Hepatic stellate cell (primary cell): ENCODE measurements around the gene ZNF93.
"Not testable (repeated sequence)": the region's sequence is repeated elsewhere in the genome, so short reads cannot be mapped to it uniquely, and the experiment has no call there.

Experiments used
- DNase-seq: peaks from one replicate; pipeline ENCODE4 v3.0.0; 2011; ENCODE audit warnings: low spot score

ZNF93 gene

GRCh38 chr19:19938449-19938848 lies 37.7 kb downstream of the ZNF93 start:
- no peak for DNase-seq

- no peak for DNase-seq
Measured at GRCh38 chr19:19943848-19944582, 43.3 kb downstream of the ZNF93 start.

GRCh38 chr19:19944583-19944880 lies 43.8 kb downstream of the ZNF93 start:
- no peak for DNase-seq

DNA sequence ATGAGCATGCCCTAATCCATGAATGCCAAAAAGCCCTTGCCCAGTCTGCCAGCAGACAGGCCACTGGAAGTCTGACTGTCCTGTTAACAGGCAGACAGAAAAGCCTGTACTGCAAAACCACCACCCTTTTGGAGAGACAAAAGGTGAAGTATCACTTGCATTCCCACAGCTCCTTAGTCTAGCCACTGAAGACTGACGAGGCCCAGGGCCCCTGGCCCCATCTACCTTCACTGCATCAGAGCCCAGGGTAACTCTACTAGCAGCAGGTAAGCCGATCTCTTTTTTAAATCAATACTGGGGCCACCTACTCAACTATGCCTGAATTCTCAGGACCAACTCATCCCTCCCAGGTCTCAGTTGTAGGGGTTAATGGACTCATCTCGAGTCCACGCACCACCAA lies 45.5 kb downstream of the ZNF93 start:
- no peak for DNase-seq

DNA sequence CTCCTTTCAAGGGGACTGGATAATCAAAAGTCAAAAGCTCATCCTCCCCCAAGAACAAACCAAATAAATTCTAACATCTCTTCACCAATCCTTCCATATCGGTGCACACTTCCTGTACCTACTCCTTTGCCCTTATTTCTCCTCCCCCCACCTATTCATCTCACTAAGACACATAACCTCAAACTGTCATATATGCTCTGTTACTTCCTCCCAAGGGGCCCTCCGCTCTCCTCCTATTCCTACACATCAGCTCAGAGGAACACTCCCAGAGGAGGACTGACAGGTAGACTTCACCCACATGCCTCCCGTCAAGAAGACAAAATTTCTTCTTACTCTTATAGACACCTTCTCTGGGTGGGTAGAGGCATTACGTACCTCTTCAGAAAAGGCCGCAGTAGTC lies 48.1 kb downstream of the ZNF93 start:
- no peak for DNase-seq

DNA sequence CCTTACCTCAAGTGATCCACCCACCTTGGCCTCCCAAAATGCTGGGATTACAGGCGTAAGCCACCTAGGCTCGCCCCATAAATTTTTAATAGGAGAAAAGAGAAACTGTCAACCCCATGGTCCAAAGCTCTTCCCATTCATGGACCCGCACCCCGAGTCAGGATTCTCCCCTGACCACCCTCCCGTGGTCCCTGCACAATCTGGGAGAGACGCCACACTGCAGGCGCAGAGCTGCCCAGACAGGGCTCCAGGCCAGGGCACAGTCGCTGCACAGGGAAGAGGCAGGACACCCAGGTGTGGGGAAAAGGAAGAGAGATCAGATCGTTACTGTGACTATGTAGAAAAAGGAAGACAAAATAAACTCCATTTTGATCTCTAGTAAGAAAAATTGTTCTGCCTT lies 54.5 kb downstream of the ZNF93 start:
- no peak for DNase-seq

GRCh38 chr19:19956434-19957075 lies 55.8 kb downstream of the ZNF93 start:
- DNase-seq, result no peak

DNA sequence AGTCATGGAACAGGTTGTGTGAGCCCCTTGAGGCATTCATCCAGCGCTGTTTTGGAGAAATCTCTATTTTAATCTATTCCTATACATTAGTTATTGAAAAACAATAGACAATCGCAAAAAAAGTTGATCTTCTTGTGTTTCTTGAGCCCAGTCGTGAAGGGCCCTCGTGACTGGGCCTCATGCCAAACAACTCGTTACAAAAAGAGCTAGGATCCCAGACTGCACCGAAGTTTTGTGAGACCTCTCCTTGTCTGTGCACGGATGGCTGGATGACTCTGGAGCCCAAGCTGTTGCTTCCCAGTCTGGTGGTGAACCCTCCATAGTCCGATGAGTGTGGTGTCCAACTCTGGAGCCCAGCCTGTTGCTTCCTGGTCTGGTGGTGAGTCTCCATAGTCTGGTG lies 57.0 kb downstream of the ZNF93 start:
- not testable (repeated sequence) for DNase-seq

- not testable (repeated sequence) for DNase-seq
Measured at GRCh38 chr19:19959151-19959799, 58.5 kb downstream of the ZNF93 start.

DNA sequence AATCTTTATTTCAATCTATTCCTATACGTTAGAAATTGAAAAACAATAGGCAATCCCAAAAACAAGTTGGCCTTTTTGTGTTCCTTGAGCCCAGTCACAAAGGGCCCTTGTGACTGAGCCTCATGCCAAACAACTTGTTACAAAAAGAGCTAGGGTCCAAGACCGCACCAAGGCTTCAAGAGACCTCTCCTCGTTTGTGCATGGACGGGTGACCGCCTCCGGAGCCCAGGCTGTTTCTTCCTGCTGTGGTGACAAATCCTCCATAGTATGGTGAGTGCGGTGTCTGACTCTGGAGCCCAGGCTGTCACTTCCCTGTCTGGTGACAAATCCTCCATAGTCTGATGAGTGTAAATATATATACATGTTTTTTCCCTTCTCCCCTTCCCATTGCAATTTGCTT lies 63.7 kb downstream of the ZNF93 start:
- no peak for DNase-seq

DNA sequence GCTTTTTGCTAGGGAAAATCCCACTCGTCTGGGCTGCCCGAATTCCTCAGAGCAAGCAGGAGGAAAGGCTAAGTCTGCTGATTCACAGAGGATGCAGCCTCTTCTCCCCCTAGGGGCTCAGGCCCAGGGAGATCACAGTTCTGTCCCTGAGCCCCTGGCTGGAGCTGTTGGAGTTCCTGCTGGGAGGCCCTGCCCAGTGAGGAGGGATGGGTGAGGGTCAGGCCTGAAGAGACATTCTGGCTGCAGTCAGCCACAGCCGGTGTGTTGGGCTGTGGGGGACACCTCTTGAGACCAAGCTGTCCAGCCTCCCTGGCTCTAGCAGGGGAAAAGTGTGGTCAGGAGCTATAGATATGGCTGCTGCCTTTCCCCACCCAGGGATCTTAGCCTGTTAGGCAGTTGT lies 65.4 kb downstream of the ZNF93 start:
- DNase-seq, result not testable (repeated sequence)

GRCh38 chr19:19966862-19967261 lies 66.1 kb downstream of the ZNF93 start:
- DNase-seq, result no peak
